ENCODE data around the gene ARHGAP6.
A peak's percentile ranks its signal among the peaks of the same experiment; 100 is the strongest.
"Not testable (repeated sequence)": the region's sequence is repeated elsewhere in the genome, so short reads cannot be mapped to it uniquely, and the experiment has no call there.

The ARHGAP6 gene

DNA sequence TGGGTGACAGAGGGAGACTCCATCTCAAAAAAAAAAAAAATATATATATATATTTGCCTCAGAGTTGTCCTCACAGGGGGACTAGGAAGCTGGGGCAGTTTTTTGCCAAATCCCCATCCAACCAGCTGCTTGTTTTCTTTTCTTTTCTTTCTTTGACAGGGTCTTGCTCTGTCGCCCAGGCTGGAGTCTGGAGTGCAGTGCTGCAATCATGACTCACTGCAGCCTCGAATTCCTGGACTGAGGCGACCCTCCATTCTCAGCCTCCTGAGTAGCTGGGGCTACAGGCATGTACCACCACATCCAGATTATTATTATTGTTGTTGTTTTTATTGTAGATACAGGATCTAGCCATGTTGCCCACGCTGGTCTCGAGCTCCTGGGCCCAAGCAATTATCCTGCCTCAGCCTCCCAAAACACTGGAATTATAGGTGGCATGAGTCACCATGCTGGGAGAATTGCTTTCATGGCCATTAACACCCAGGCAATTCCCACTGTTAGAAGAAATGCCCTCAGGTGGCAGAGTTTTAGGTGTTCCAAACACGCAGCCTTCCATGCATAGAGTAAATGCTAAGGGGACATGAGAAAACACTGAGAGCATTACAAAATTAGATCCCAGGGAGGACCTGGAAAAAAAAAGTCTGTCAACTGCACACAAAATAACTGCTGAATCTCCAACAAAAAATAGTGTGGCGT is 98.0 kb downstream of the ARHGAP6 start:
- no peak for DNase-seq

DNA sequence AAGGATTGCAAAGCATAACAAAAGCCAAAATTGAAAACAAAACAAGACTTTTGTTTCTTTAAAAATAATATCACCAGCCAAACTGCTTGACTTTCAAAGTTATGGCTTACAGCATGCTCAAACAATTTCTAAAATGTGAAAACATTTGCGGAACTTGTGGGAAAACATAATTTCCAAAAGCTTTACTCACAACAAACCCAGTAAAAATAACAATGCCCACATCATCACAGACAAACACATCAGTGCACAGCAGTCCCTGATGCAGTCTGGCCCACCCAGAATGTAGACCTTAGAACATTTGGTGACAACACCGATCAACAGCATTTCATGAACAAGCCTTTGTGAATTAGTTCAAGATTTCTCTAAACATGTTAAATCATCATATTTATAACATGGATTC is 98.9 kb downstream of the ARHGAP6 start:
- DNase-seq: no peak

GRCh38 chrX:11566173-11566572 is 99.5 kb downstream of the ARHGAP6 start:
- DNase-seq: no peak

- no peak for DNase-seq
These were observed 101.2 kb downstream of the ARHGAP6 start for GRCh38 chrX:11564546-11564945.

GRCh38 chrX:11562570-11562969 is 103.2 kb downstream of the ARHGAP6 start:
- no peak for DNase-seq

- no peak for DNase-seq
These were observed 106.7 kb downstream of the ARHGAP6 start for GRCh38 chrX:11558972-11559371.

DNA sequence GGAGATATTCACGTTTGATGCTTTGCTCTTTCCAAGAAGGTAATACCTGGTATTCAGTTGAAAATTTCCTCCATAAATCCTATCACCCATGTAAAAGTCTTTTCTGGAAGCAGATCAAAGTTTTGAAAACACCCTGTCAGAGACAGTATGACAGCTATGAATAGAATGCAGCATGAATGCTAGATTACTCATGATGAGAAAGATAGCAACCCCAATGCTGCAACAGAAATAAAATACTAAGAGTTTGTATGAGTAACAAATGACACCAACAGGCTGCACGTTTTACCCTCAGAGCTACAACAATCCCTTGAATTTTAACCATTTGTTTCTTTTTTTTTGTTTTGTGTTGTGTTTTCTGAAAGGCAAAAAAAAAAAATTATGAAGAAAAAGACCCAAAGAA is 108.6 kb downstream of the ARHGAP6 start:
- no peak for DNase-seq

DNA sequence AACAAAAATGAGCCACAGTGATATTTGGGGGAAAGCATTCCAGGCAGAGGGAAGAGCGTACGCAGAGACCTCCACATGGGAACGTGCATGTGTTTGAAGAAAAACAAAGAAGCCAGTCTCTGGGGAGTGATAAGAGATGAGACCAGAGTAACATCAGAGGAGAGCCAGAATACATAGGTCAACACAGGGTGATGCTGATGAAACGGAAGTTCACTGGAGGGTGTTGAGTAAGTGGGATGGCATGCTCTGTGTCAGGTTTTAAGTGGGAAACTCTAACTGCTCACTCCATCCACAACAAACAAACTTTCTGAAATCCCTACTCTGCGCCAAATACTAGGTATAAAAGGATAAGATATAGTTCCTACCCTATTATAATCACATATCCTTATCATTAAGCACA is 110.0 kb downstream of the ARHGAP6 start:
- no peak for DNase-seq

GRCh38 chrX:11553594-11553993 is 112.1 kb downstream of the ARHGAP6 start:
- DNase-seq: no peak

GRCh38 chrX:11551151-11551550 is 114.6 kb downstream of the ARHGAP6 start:
- DNase-seq: no peak

DNA sequence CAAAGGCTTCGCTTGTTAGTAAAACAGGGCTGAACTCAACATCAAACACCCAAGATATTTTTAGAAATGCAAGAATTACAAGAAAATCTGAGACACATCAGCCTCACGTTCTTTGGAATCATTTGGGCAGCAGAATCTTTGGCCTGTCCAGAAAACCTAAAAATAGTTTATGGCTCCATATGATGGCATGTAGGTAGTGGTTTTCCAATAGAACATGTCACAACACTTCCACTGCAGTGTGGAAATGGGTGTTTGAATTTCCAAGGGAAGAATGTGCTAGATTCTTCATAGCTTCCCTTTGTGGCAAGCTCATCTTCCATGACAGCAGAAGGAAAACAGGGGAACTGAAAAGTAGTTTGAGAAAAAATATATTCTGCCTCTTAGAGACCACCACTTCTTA is 118.8 kb downstream of the ARHGAP6 start:
- DNase-seq: no peak

- DNase-seq: no peak
These were observed 122.5 kb downstream of the ARHGAP6 start for GRCh38 chrX:11543249-11543648.

DNA sequence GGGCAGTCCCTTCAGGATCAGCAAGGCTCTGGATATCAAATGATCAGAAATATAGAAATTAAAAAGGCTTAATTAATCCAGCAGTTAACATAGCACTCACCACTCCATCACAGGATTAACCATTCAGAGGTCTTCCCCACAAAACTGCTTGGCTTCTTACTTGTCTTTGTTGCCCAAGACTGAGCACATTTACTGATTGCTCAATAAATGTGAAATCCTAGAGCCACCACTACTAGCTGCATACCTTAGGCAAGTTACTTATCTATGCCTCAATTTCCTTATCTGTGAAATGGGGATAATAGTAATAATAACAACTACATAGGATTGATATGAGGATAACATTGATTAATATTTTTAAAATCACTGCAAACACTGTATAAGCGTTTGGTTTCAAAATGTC is 124.2 kb downstream of the ARHGAP6 start:
- no peak for DNase-seq

DNA sequence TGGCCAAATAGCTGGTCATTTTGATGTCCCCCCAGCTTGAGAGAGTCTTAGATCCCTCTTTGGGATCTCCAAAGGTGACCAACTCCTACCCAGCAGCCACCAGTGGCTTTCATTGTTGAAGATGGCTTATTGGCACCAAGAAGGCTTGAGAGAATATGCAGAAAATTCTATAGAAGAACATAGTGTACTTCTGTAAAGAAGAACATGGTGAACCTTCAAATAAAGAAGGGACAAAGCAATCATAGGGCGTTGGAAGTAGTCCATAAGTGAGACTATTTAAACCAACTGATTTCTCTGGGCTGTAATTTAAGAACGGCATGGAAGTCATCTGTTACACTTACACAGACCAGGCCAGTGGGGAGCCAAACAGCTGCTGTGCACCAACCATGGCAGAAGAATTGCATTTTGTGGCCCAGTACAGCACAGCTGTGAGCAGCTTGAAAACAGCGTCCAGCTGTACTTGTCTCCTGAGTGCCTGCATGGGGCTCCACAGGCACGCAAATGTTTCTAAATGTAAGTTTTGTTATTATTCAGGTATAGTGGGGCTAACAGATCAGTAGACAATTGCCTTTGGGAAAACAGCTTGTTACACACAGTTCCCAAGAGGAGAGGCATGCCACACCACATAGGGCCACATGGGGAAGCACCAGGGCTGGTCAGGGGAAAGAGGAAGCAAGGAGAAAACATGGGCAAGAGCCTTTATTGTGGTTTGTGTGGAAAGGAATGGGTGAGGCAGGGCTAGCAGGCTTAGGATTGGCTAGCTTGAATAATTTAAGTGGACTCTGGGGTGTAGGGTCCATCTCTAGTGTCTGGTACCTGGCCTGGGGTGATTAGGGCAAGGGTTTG is 125.0 kb downstream of the ARHGAP6 start:
- no peak for DNase-seq

DNA sequence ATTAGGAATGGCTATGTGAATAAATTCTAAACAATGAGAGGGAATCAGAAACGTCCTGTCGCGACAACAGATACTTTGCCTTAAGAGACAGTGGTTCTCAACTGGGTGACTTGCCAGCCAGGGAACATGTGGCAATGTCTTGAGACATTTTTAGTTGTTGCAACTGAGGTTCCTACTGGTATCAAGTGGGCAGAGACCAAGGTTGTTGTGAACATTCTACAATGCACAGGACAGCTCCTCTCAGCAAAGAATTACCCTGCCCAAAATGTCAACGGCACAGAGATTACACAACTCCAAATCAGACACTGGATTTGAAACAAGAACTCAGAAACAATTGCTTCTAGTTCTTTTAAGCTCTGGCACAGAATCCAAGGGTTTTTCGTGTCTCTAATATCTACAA is 128.6 kb downstream of the ARHGAP6 start:
- DNase-seq: no peak

GRCh38 chrX:11535156-11535919 is 130.4 kb downstream of the ARHGAP6 start:
- no peak for DNase-seq

DNA sequence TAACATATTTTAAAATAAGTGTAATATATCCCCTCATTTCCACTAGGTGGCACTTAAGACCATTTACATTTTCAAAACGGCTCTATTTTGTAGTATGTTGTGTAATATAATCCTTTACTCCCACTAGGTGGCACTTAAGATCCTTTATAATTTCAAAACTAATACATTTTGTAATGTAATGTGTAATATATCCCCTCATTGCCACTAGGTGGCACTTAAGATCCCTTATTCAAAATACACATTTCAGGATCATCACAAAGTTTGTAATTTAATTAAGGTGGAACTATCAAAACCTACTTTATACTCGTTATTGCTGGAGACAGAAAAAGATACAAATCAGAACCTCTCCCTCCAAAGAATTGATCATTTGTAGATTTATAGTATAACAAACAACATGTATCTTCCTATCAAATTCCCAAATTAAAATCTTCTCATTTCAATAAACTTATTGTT is 132.5 kb downstream of the ARHGAP6 start:
- DNase-seq: peak; percentile 60

- DNase-seq: no peak
These were observed 133.2 kb downstream of the ARHGAP6 start for GRCh38 chrX:11532291-11533078.

- DNase-seq: no peak
These were observed 134.5 kb downstream of the ARHGAP6 start for GRCh38 chrX:11531226-11531625.

- no peak for DNase-seq
These were observed 135.1 kb downstream of the ARHGAP6 start for GRCh38 chrX:11530621-11531020.

DNA sequence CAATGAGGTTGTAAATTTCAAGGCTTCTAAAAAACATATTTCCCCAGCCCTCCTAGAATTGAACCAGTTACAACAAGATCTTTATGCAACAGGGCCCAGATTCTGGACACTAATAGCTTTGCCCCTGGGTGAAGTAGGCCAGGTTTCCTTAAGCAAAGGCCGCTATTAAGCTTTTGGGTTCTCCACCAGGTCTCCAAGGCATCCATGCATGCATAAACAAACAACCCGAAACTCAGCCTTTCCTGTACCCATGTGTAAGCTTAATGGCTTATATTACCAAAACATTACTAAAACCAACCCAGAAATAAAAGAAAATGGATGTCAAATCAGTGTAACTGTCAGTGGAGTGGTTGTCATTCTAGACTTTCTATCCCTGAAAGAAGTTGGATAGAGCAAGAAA is 137.1 kb downstream of the ARHGAP6 start:
- DNase-seq: no peak

- DNase-seq: no peak
These were observed 140.0 kb downstream of the ARHGAP6 start for GRCh38 chrX:11525685-11526084.

DNA sequence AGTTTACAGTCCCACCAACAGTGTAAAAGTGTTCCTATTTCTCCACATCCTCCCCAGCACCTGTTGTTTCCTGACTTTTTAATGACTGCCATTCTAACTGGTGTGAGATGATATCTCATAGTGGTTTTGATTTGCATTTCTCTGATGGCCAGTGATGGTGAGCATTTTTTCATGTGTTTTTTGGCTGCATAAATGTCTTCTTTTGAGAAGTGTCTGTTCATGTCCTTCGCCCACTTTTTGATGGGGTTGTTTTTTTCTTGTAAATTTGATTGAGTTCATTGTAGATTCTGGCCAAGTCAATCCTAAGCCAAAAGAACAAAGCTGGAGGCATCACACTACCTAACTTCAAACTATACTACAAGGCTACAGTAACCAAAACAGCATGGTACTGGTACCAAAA is 146.5 kb downstream of the ARHGAP6 start:
- not testable (repeated sequence) for DNase-seq

All from NCI-H774 (cell line).